HCT116 (cell line): ENCODE data around the gene LRRC2. TPM values are rescaled to one million over a fixed set of nuclear protein-coding genes. Genes with fewer than 3 reads are reported as not detected.

Experiments
- ATAC-seq: fragments of 200-7000 bp; cut with Tn5 transposase; 2 replicates; pipeline ENCODE4 v1.9.1; 2020; ENCODE audit warnings: mild to moderate bottlenecking, moderate library complexity
- BruUV-seq: library from RNA; stranded (reverse); fragments of 400-500 nt; replicated peaks from 2 replicates; lab custom pipeline; 2021; lab: Mats Ljungman, UMichigan
- CTCF ChIA-PET: fragments of 300-600 bp; sonication (Branson Sonifier 250); formaldehyde crosslinking; loops from one replicate; lab custom pipeline; 2021; ENCODE audit warnings: antibody characterized with exemption; lab: Charles Lee
- POLR2A ChIA-PET: fragments of 300-600, 350-600 bp; sonication (Branson Sonifier 250); formaldehyde crosslinking; loops from one replicate; lab custom pipeline; 2021; ENCODE audit warnings: antibody characterized with exemption; lab: Charles Lee
- RAD21 ChIA-PET, 2 experiments: fragments of 300-600 bp; sonication (Branson Sonifier 250); formaldehyde crosslinking; loops; one replicate each; lab custom pipeline; 2023; ENCODE audit warnings: low total read pairs in 2 of 2; ENCODE audit not compliant: uncharacterized antibody in 2 of 2, unreplicated experiment in 2 of 2, low non-redundant PET in 1 of 2; lab: Charles Lee
- DNase-seq: peaks from one replicate; pipeline ENCODE4 v3.0.0-alpha.2; 2010; ENCODE audit warnings: low read depth, low spot score
- H2AFZ ChIP-seq: fragments of 200-600 bp; shearing (Covaris generic), sonication (generic); 2 replicates; pipeline ENCODE4 v1.6.1; 2017; ENCODE audit warnings: low read depth, mixed run types, mixed read lengths, antibody characterized with exemption, low read length; ENCODE audit not compliant: poor library complexity, severe bottlenecking
- H3K27ac ChIP-seq: 2 replicates; pipeline ENCODE4 v1.5.1; 2012; ENCODE audit warnings: low read depth, low read length
- H3K27me3 ChIP-seq: fragments of 200-600 bp; sonication (generic); 2 replicates; pipeline ENCODE4 v1.6.1; 2016; ENCODE audit warnings: mixed run types, low read length, mixed read lengths; ENCODE audit not compliant: insufficient read depth
- H3K36me3 ChIP-seq, 2 experiments: fragments of 200-500 bp in 1 of 2; fragments of 200-600 bp in 1 of 2; sonication (Bioruptor generic) in 1 of 2; sonication (generic) in 1 of 2; 2 replicates each; pipeline versions ENCODE4 v1.5.1 to v1.6.1; 2014 to 2016; ENCODE audit warnings: low read length in 2 of 2, inconsistent platforms in 1 of 2, mixed read lengths in 1 of 2, mixed run types in 1 of 2; ENCODE audit not compliant: insufficient read depth in 2 of 2, control insufficient read depth in 1 of 2
- H3K4me1 ChIP-seq, 2 experiments: fragments of 200-600 bp in 1 of 2; sonication (generic) in 1 of 2; 2 replicates each; pipeline versions ENCODE4 v1.5.1 to v1.6.1; 2012 to 2017; ENCODE audit warnings: low read length in 2 of 2, inconsistent platforms in 1 of 2, mild to moderate bottlenecking in 1 of 2, mixed read lengths in 1 of 2, mixed run types in 1 of 2, moderate library complexity in 1 of 2; ENCODE audit not compliant: insufficient read depth in 2 of 2, control insufficient read depth in 1 of 2
- H3K4me2 ChIP-seq: fragments of 200-600 bp; sonication (generic); 2 replicates; pipeline ENCODE4 v1.6.1; 2017; ENCODE audit warnings: mixed run types, low read length, mixed read lengths
- H3K4me3 ChIP-seq, 2 experiments: fragments of 200-600 bp in 1 of 2; sonication (generic) in 1 of 2; replicated peaks in 1 of 2; 2 replicates each; pipeline ENCODE4 v1.5.1; 2011 to 2016; ENCODE audit warnings: low read length in 2 of 2, control low read depth in 1 of 2, low read depth in 1 of 2, mild to moderate bottlenecking in 1 of 2, mixed read lengths in 1 of 2, mixed run types in 1 of 2
- H3K79me2 ChIP-seq: fragments of 200-600 bp; sonication (generic); 2 replicates; pipeline ENCODE4 v1.6.1; 2017; ENCODE audit warnings: mild to moderate bottlenecking, mixed run types, low read length, moderate library complexity, mixed read lengths; ENCODE audit not compliant: insufficient read depth
- H3K9ac ChIP-seq: fragments of 200-600 bp; sonication (generic); 2 replicates; pipeline ENCODE4 v1.6.1; 2016; ENCODE audit warnings: low read length, mixed read lengths
- H3K9me2 ChIP-seq: fragments of 200-600 bp; sonication (generic), shearing (Covaris generic); 2 replicates; pipeline ENCODE4 v1.6.1; 2017; ENCODE audit warnings: mixed run types, mild to moderate bottlenecking, moderate library complexity; ENCODE audit not compliant: insufficient read depth
- H3K9me3 ChIP-seq, 2 experiments: fragments of 200-500 bp in 1 of 2; fragments of 200-600 bp in 1 of 2; sonication (Bioruptor generic) in 1 of 2; sonication (generic) in 1 of 2; 2 replicates each; pipeline ENCODE4 v1.6.1; 2014 to 2017; ENCODE audit warnings: low read length in 2 of 2, mixed read lengths in 2 of 2, inconsistent platforms in 1 of 2, low read depth in 1 of 2, mild to moderate bottlenecking in 1 of 2, mixed run types in 1 of 2, moderate library complexity in 1 of 2; ENCODE audit not compliant: control insufficient read depth in 1 of 2, insufficient read depth in 1 of 2
- H4K20me1 ChIP-seq: fragments of 200-600 bp; sonication (generic), shearing (Covaris generic); 2 replicates; pipeline ENCODE4 v1.6.1; 2017; ENCODE audit warnings: mixed run types, mild to moderate bottlenecking, moderate library complexity; ENCODE audit not compliant: insufficient read depth
- ATF3 ChIP-seq: IDR thresholded peaks from 2 replicates; pipeline ENCODE4 v1.6.1; 2012
- CBX3 ChIP-seq: IDR thresholded peaks from 2 replicates; pipeline ENCODE4 v1.6.1; 2012; ENCODE audit warnings: low read depth
- CEBPB ChIP-seq: IDR thresholded peaks from 2 replicates; pipeline ENCODE4 v1.6.1; 2012; ENCODE audit warnings: low read depth
- EGR1 ChIP-seq: IDR thresholded peaks from 2 replicates; pipeline ENCODE4 v1.6.1; 2012; ENCODE audit warnings: low read depth
- ELF1 ChIP-seq: IDR thresholded peaks from 2 replicates; pipeline ENCODE4 v1.6.1; 2012; ENCODE audit warnings: low read depth, borderline replicate concordance
- EZH2 ChIP-seq: fragments of 200-600 bp; sonication (generic); IDR thresholded peaks from 2 replicates; pipeline ENCODE4 v1.6.1; 2017; ENCODE audit warnings: antibody characterized with exemption, mixed run types
- EZH2phosphoT487 ChIP-seq: fragments of 200-600 bp; IDR thresholded peaks from 2 replicates; pipeline ENCODE4 v1.6.1; 2018; ENCODE audit warnings: antibody characterized with exemption, borderline replicate concordance
- FOSL1 ChIP-seq: IDR thresholded peaks from 2 replicates; pipeline ENCODE4 v1.6.1; 2012; ENCODE audit warnings: low read depth
- JUND ChIP-seq: IDR thresholded peaks from 2 replicates; pipeline ENCODE4 v1.6.1; 2012
- POLR2A ChIP-seq: IDR thresholded peaks from 2 replicates; pipeline ENCODE4 v1.7.0; 2011; ENCODE audit warnings: borderline replicate concordance; ENCODE audit not compliant: insufficient read depth, insufficient read length; ENCODE audit errors: extremely low read depth
- RAD21 ChIP-seq: IDR thresholded peaks from 2 replicates; pipeline ENCODE4 v1.6.1; 2012; ENCODE audit warnings: low read depth, mild to moderate bottlenecking
- SP1 ChIP-seq: IDR thresholded peaks from 2 replicates; pipeline ENCODE4 v1.6.1; 2012; ENCODE audit warnings: low read depth
- SRF ChIP-seq: IDR thresholded peaks from 2 replicates; pipeline ENCODE4 v1.6.1; 2012; ENCODE audit warnings: low read depth
- TCF7L2 ChIP-seq: IDR thresholded peaks from 2 replicates; pipeline ENCODE4 v1.7.0; 2011; ENCODE audit warnings: borderline replicate concordance, inconsistent platforms; ENCODE audit not compliant: insufficient read depth, insufficient read length; ENCODE audit errors: extremely low read depth
- YY1 ChIP-seq: IDR thresholded peaks from 2 replicates; pipeline ENCODE4 v1.6.1; 2011; ENCODE audit warnings: low read length, low read depth, moderate library complexity, mild to moderate bottlenecking; ENCODE audit not compliant: insufficient replicate concordance; ENCODE audit errors: extremely low read depth
- ZBTB33 ChIP-seq: IDR thresholded peaks from 2 replicates; pipeline ENCODE4 v1.6.1; 2011; ENCODE audit warnings: mild to moderate bottlenecking, low read length, moderate library complexity; ENCODE audit not compliant: insufficient replicate concordance; ENCODE audit errors: extremely low read depth
- ZFX ChIP-seq: fragments of 450-650 bp; IDR thresholded peaks from 2 replicates; pipeline ENCODE4 v1.6.1; 2017
- intact Hi-C: fragments of 100-400 bp; cut with micrococcal nuclease; formaldehyde crosslinking; loops from 2 replicates; pipeline ENCODE4 v1.10.0; 2022
- total RNA-seq: library from RNA; stranded (reverse); gene quantifications from one replicate; pipeline ENCODE4 v1.2.1, GENCODE V29; 2021; ENCODE audit not compliant: unreplicated experiment
- TF ChIP-seq, protein P1 (sequence below), 3 experiments: fragments of 200-600 bp in 1 of 3; sonication (generic) in 1 of 3; IDR thresholded peaks in 2 of 3; conservative IDR thresholded peaks in 1 of 3; 2 replicates each; pipeline ENCODE4 v1.5.1; 2012 to 2017; ENCODE audit warnings: low read depth in 2 of 3, low read length in 2 of 3, antibody characterized with exemption in 1 of 3, borderline replicate concordance in 1 of 3, control low read depth in 1 of 3, mild to moderate bottlenecking in 1 of 3, mixed read lengths in 1 of 3, mixed run types in 1 of 3, moderate library complexity in 1 of 3; ENCODE audit not compliant: insufficient read depth in 1 of 3
- TF ChIP-seq, protein P2 (sequence below): IDR thresholded peaks from 2 replicates; pipeline ENCODE4 v1.6.1; 2012; ENCODE audit warnings: low read depth

Gene LRRC2
- total RNA-seq, 1 experiment from 2014 or later: not detected

- no TSS peak for BruUV-seq
- POLR2A ChIA-PET: no interaction called here
Measured at GRCh38 chr3:46540550-46540949, 25.6 kb downstream of the LRRC2 start.

More at GRCh38 chr3:46540550-46540949, 25.6 kb downstream of the LRRC2 start:
- ChIA-PET CTCF (interaction anchor here (1.2 kb wide), 1 partner anchor 18 kb away, joined by 3 read pairs; no protein-coding TSS in a partner anchor), RAD21 (no interaction called here)
- H3K4me1 ChIP-seq: no peaks in the 10 kb centered on the region
- no peaks in the 10 kb centered on the region for H3K9me3 ChIP-seq
- H3K27me3 ChIP-seq: no peaks in the 10 kb centered on the region
- no peak for DNase-seq
- H2AFZ ChIP-seq: no peak overlapping the region
- no peaks in the 10 kb centered on the region for H3K36me3 ChIP-seq
- TF ChIP-seq POLR2A (no peak), ATF3 (no peak), ZFX (no peak), TCF7L2 (no peak), SP1 (no peak), EGR1 (no peak), CEBPB (no peak), EZH2 (no peak), CBX3 (no peak), SRF (no peak), ELF1 (no peak), FOSL1 (no peak), ZBTB33 (no peak), YY1 (no peak), JUND (no peak), EZH2phosphoT487 (no peak), RAD21 (no peak)
- TF ChIP-seq, protein P1, sequence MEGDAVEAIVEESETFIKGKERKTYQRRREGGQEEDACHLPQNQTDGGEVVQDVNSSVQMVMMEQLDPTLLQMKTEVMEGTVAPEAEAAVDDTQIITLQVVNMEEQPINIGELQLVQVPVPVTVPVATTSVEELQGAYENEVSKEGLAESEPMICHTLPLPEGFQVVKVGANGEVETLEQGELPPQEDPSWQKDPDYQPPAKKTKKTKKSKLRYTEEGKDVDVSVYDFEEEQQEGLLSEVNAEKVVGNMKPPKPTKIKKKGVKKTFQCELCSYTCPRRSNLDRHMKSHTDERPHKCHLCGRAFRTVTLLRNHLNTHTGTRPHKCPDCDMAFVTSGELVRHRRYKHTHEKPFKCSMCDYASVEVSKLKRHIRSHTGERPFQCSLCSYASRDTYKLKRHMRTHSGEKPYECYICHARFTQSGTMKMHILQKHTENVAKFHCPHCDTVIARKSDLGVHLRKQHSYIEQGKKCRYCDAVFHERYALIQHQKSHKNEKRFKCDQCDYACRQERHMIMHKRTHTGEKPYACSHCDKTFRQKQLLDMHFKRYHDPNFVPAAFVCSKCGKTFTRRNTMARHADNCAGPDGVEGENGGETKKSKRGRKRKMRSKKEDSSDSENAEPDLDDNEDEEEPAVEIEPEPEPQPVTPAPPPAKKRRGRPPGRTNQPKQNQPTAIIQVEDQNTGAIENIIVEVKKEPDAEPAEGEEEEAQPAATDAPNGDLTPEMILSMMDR (IDR thresholded peaks at IDR 0.05 in 2 of 3, conservative IDR thresholded peaks at IDR 0.05 in 1 of 3; ENCODE audit: borderline replicate concordance in 1 of 3, insufficient read depth in 1 of 3, low read depth in 2 of 3, low read length in 2 of 3): no peak
- TF ChIP-seq, protein P2, sequence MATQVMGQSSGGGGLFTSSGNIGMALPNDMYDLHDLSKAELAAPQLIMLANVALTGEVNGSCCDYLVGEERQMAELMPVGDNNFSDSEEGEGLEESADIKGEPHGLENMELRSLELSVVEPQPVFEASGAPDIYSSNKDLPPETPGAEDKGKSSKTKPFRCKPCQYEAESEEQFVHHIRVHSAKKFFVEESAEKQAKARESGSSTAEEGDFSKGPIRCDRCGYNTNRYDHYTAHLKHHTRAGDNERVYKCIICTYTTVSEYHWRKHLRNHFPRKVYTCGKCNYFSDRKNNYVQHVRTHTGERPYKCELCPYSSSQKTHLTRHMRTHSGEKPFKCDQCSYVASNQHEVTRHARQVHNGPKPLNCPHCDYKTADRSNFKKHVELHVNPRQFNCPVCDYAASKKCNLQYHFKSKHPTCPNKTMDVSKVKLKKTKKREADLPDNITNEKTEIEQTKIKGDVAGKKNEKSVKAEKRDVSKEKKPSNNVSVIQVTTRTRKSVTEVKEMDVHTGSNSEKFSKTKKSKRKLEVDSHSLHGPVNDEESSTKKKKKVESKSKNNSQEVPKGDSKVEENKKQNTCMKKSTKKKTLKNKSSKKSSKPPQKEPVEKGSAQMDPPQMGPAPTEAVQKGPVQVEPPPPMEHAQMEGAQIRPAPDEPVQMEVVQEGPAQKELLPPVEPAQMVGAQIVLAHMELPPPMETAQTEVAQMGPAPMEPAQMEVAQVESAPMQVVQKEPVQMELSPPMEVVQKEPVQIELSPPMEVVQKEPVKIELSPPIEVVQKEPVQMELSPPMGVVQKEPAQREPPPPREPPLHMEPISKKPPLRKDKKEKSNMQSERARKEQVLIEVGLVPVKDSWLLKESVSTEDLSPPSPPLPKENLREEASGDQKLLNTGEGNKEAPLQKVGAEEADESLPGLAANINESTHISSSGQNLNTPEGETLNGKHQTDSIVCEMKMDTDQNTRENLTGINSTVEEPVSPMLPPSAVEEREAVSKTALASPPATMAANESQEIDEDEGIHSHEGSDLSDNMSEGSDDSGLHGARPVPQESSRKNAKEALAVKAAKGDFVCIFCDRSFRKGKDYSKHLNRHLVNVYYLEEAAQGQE: no peak
- no peak overlapping the region for H3K4me3 ChIP-seq
- no peaks in the 10 kb centered on the region for H3K79me2 ChIP-seq
- intact Hi-C loops: no loop called here
- no peaks in the 10 kb centered on the region for H3K9me2 ChIP-seq
- H3K9ac ChIP-seq: no peak overlapping the region
- H4K20me1 ChIP-seq: no peaks in the 10 kb centered on the region
- H3K4me2 ChIP-seq: no peak overlapping the region
- no peak overlapping the region for H3K27ac ChIP-seq
- ATAC-seq: no peak
